Measurements from ENCODE around the gene PSME2.
A peak's percentile ranks its signal among the peaks of the same experiment; 100 is the strongest.

Gene PSME2

GRCh38 chr14:24184104-24184970 is 37.9 kb upstream of the PSME2 start:
- H3K4me1 Mint-ChIP-seq, result peaks cover 19% of the 10 kb centered on the region
- H3K9me3 Mint-ChIP-seq, result no peaks in the 10 kb centered on the region
- ATAC-seq (ENCODE audit: low read depth) (no peak), DNase-seq (ENCODE audit: low spot score in 2 of 2) (no peak)
- H3K27ac Mint-ChIP-seq, result no peak overlapping the region
- no peaks in the 10 kb centered on the region for H3K27me3 Mint-ChIP-seq
- H3K4me3 Mint-ChIP-seq, result no peak overlapping the region
- peaks cover 15% of the 10 kb centered on the region for H3K36me3 Mint-ChIP-seq

GRCh38 chr14:24183014-24183481 is 36.6 kb upstream of the PSME2 start:
- DNase-seq (ENCODE audit: low spot score in 2 of 2), result no peak
- Mint-ChIP-seq H3K4me1 (peaks cover 18% of the 10 kb centered on the region), H3K27me3 (no peaks in the 10 kb centered on the region), H3K36me3 (peaks cover 13% of the 10 kb centered on the region), H3K9me3 (no peaks in the 10 kb centered on the region), H3K27ac (no peak overlapping the region), H3K4me3 (no peak overlapping the region)
- no peak for ATAC-seq (ENCODE audit: low read depth)

- DNase-seq (ENCODE audit: low spot score in 2 of 2), result no peak
- H3K27ac Mint-ChIP-seq, result no peak overlapping the region
- H3K9me3 Mint-ChIP-seq, result no peaks in the 10 kb centered on the region
- peaks cover 13% of the 10 kb centered on the region for H3K36me3 Mint-ChIP-seq
- H3K4me3 Mint-ChIP-seq, result no peak overlapping the region
- no peaks in the 10 kb centered on the region for H3K27me3 Mint-ChIP-seq
- peaks cover 13% of the 10 kb centered on the region for H3K4me1 Mint-ChIP-seq
- no peak for ATAC-seq (ENCODE audit: low read depth)
Observed at GRCh38 chr14:24182110-24182882, 35.9 kb upstream of the PSME2 start.

GRCh38 chr14:24181371-24182077 is 35.1 kb upstream of the PSME2 start:
- no peak overlapping the region for H3K4me3 Mint-ChIP-seq
- DNase-seq (ENCODE audit: low spot score in 2 of 2) (no peak), ATAC-seq (ENCODE audit: low read depth) (peak; percentile 6)
- no peak overlapping the region for H3K27ac Mint-ChIP-seq
- no peaks in the 10 kb centered on the region for H3K9me3 Mint-ChIP-seq
- peaks cover 15% of the 10 kb centered on the region for H3K36me3 Mint-ChIP-seq
- no peaks in the 10 kb centered on the region for H3K27me3 Mint-ChIP-seq
- peaks cover 9% of the 10 kb centered on the region for H3K4me1 Mint-ChIP-seq

GRCh38 chr14:24179961-24180796 is 33.8 kb upstream of the PSME2 start:
- no peaks in the 10 kb centered on the region for H3K27me3 Mint-ChIP-seq
- no peaks in the 10 kb centered on the region for H3K9me3 Mint-ChIP-seq
- peaks cover 13% of the 10 kb centered on the region for H3K36me3 Mint-ChIP-seq
- H3K4me1 Mint-ChIP-seq, result peaks cover 9% of the 10 kb centered on the region
- no peak overlapping the region for H3K4me3 Mint-ChIP-seq
- DNase-seq (ENCODE audit: low spot score in 2 of 2), result no peak
- no peak for ATAC-seq (ENCODE audit: low read depth)
- no peak overlapping the region for H3K27ac Mint-ChIP-seq

- Mint-ChIP-seq H3K36me3 (peaks cover 11% of the 10 kb centered on the region), H3K27me3 (no peaks in the 10 kb centered on the region), H3K4me1 (peaks cover 12% of the 10 kb centered on the region), H3K9me3 (no peaks in the 10 kb centered on the region), H3K27ac (no peak overlapping the region), H3K4me3 (no peak overlapping the region)
- DNase-seq (ENCODE audit: low spot score in 2 of 2) (no peak), ATAC-seq (ENCODE audit: low read depth) (no peak)
Observed at GRCh38 chr14:24179294-24179960, 33.0 kb upstream of the PSME2 start.

GRCh38 chr14:24178399-24179178 is 32.2 kb upstream of the PSME2 start:
- Mint-ChIP-seq H3K4me3 (no peak overlapping the region), H3K27me3 (no peaks in the 10 kb centered on the region), H3K9me3 (no peaks in the 10 kb centered on the region), H3K27ac (no peak overlapping the region), H3K36me3 (peaks cover 11% of the 10 kb centered on the region), H3K4me1 (peaks cover 13% of the 10 kb centered on the region)
- DNase-seq (ENCODE audit: low spot score in 2 of 2) (no peak), ATAC-seq (ENCODE audit: low read depth) (no peak)

GRCh38 chr14:24177891-24178290 is 31.5 kb upstream of the PSME2 start:
- no peak for ATAC-seq (ENCODE audit: low read depth)
- Mint-ChIP-seq H3K27ac (no peak overlapping the region), H3K36me3 (peaks cover 11% of the 10 kb centered on the region), H3K4me1 (peaks cover 17% of the 10 kb centered on the region), H3K9me3 (no peaks in the 10 kb centered on the region), H3K27me3 (no peaks in the 10 kb centered on the region), H3K4me3 (no peak overlapping the region)
- DNase-seq (ENCODE audit: low spot score in 2 of 2), result no peak

GRCh38 chr14:24177041-24177825 is 30.8 kb upstream of the PSME2 start:
- H3K27ac Mint-ChIP-seq, result no peak overlapping the region
- no peak overlapping the region for H3K4me3 Mint-ChIP-seq
- H3K27me3 Mint-ChIP-seq, result no peaks in the 10 kb centered on the region
- no peaks in the 10 kb centered on the region for H3K9me3 Mint-ChIP-seq
- ATAC-seq (ENCODE audit: low read depth), result no peak
- no peak for DNase-seq (ENCODE audit: low spot score in 2 of 2)
- H3K36me3 Mint-ChIP-seq, result peaks cover 11% of the 10 kb centered on the region
- H3K4me1 Mint-ChIP-seq, result peaks cover 17% of the 10 kb centered on the region

- H3K4me1 Mint-ChIP-seq, result peaks cover 15% of the 10 kb centered on the region
- no peak overlapping the region for H3K4me3 Mint-ChIP-seq
- no peaks in the 10 kb centered on the region for H3K9me3 Mint-ChIP-seq
- no peak overlapping the region for H3K27ac Mint-ChIP-seq
- peaks cover 7% of the 10 kb centered on the region for H3K36me3 Mint-ChIP-seq
- no peak for ATAC-seq (ENCODE audit: low read depth)
- H3K27me3 Mint-ChIP-seq, result no peaks in the 10 kb centered on the region
- no peak for DNase-seq (ENCODE audit: low spot score in 2 of 2)
Observed at GRCh38 chr14:24176599-24176998, 30.2 kb upstream of the PSME2 start.

- peak overlapping the region; percentile 93 for H3K4me3 Mint-ChIP-seq
- DNase-seq (ENCODE audit: low spot score in 2 of 2), result no peak
- no peaks in the 10 kb centered on the region for H3K9me3 Mint-ChIP-seq
- H3K27me3 Mint-ChIP-seq, result no peaks in the 10 kb centered on the region
- ATAC-seq (ENCODE audit: low read depth), result no peak
- H3K27ac Mint-ChIP-seq, result peak overlapping the region; percentile 20
- peaks cover 17% of the 10 kb centered on the region for H3K4me1 Mint-ChIP-seq
- H3K36me3 Mint-ChIP-seq, result peaks cover 10% of the 10 kb centered on the region
Observed at GRCh38 chr14:24172871-24173281, 26.5 kb upstream of the PSME2 start.
